ENCODE measurements around the gene PALM2AKAP2.

PALM2AKAP2 gene

DNA sequence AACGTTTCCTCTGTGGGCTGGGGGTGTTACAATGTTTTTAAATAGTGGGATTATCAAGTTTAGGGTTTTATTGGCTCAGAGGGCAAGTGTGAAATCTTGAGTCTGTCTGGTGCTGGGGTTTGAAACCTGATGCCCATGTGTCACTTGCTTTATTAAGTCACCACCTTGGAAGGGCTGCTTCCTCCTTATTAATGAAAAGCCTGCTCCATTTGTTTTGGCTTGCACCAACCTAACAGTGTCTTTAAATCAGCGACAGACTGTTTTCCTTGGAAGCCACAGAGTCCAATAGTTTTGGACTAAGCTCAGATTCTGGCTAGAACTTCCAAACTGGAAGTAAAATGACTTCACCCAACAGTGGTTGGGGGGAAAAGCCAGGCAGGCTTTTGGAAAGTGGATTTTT lies 10.7 kb upstream of the PALM2AKAP2 start:
- no peak overlapping the region for H3K4me3 ChIP-seq (ENCODE audit: low read depth in 1 of 5, low read length in 5 of 5)
- H3K27me3 ChIP-seq (ENCODE audit: control insufficient read depth in 5 of 5, insufficient read depth in 4 of 5, low read length in 5 of 5) = peaks cover 0 to 4% (median 0%) of the 10 kb centered on the region in 5 donors
- no peak overlapping the region for H3K9ac ChIP-seq (ENCODE audit: low read length in 5 of 5)
- no peaks in the 10 kb centered on the region for H3K36me3 ChIP-seq (ENCODE audit: control insufficient read depth in 5 of 5, insufficient read depth in 5 of 5, low read length in 5 of 5)
- no peak overlapping the region for H3K27ac ChIP-seq (ENCODE audit: low read depth, low read length)
- peaks cover 0 to 18% (median 10%) of the 10 kb centered on the region in 5 donors for H3K4me1 ChIP-seq (ENCODE audit: control insufficient read depth in 5 of 5, insufficient read depth in 5 of 5, low read length in 5 of 5)
- H3K9me3 ChIP-seq (ENCODE audit: control insufficient read depth in 5 of 5, low read length in 5 of 5) = no peaks in the 10 kb centered on the region

DNA sequence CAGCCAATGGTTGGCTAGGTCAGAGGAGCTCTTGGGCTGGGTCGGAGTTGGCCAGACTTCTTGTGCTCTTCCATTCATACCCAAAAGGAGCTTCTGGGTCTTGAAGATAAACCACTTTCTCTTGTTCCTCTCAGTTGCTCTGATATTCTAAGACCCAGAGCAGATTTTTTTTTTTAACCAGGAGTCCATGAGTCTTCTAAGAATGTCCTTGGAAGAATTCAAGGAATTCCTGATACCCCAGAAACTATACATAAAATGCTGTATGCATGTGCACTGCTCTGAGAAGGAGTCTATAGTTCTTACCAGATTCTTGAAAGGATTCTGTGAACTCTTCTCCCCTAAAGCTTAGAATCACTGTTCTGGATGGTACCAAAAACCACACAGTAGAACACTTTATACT lies 9.9 kb upstream of the PALM2AKAP2 start:
- H3K9me3 ChIP-seq (ENCODE audit: control insufficient read depth in 5 of 5, low read length in 5 of 5) = no peaks in the 10 kb centered on the region
- peaks cover 0 to 24% (median 12%) of the 10 kb centered on the region in 5 donors for H3K4me1 ChIP-seq (ENCODE audit: control insufficient read depth in 5 of 5, insufficient read depth in 5 of 5, low read length in 5 of 5)
- H3K27me3 ChIP-seq (ENCODE audit: control insufficient read depth in 5 of 5, insufficient read depth in 4 of 5, low read length in 5 of 5) = peaks cover 0 to 4% (median 0%) of the 10 kb centered on the region in 5 donors
- H3K36me3 ChIP-seq (ENCODE audit: control insufficient read depth in 5 of 5, insufficient read depth in 5 of 5, low read length in 5 of 5) = no peaks in the 10 kb centered on the region
- H3K9ac ChIP-seq (ENCODE audit: low read length in 5 of 5) = no peak overlapping the region
- H3K27ac ChIP-seq (ENCODE audit: low read depth, low read length) = no peak overlapping the region
- H3K4me3 ChIP-seq (ENCODE audit: low read depth in 1 of 5, low read length in 5 of 5) = no peak overlapping the region

DNA sequence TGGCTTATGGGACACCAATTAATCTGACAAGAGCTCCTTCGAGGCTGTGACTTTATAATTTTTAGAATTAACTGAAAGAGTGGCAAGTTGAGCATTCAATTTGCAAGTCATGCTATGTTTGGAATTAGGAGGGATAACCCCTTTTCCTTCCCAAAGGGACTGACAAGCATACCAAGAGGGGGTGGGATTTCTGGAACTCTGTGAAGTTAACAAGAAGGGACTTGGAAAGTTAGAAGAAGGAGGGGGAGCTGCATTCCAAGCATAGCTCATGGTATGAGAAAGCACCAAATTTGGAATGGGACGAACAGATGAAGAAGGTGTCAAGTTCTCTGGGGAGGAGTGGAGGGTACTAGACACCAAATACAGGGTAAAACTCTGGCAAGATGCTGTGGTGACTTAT lies 8.9 kb upstream of the PALM2AKAP2 start:
- H3K9me3 ChIP-seq (ENCODE audit: control insufficient read depth in 5 of 5, low read length in 5 of 5) = no peaks in the 10 kb centered on the region
- peaks cover 0 to 4% (median 0%) of the 10 kb centered on the region in 5 donors for H3K27me3 ChIP-seq (ENCODE audit: control insufficient read depth in 5 of 5, insufficient read depth in 4 of 5, low read length in 5 of 5)
- H3K9ac ChIP-seq (ENCODE audit: low read length in 5 of 5) = no peak overlapping the region
- H3K4me1 ChIP-seq (ENCODE audit: control insufficient read depth in 5 of 5, insufficient read depth in 5 of 5, low read length in 5 of 5) = peaks cover 0 to 32% (median 16%) of the 10 kb centered on the region in 5 donors
- H3K4me3 ChIP-seq (ENCODE audit: low read depth in 1 of 5, low read length in 5 of 5) = no peak overlapping the region
- no peak overlapping the region for H3K27ac ChIP-seq (ENCODE audit: low read depth, low read length)
- H3K36me3 ChIP-seq (ENCODE audit: control insufficient read depth in 5 of 5, insufficient read depth in 5 of 5, low read length in 5 of 5) = no peaks in the 10 kb centered on the region

DNA sequence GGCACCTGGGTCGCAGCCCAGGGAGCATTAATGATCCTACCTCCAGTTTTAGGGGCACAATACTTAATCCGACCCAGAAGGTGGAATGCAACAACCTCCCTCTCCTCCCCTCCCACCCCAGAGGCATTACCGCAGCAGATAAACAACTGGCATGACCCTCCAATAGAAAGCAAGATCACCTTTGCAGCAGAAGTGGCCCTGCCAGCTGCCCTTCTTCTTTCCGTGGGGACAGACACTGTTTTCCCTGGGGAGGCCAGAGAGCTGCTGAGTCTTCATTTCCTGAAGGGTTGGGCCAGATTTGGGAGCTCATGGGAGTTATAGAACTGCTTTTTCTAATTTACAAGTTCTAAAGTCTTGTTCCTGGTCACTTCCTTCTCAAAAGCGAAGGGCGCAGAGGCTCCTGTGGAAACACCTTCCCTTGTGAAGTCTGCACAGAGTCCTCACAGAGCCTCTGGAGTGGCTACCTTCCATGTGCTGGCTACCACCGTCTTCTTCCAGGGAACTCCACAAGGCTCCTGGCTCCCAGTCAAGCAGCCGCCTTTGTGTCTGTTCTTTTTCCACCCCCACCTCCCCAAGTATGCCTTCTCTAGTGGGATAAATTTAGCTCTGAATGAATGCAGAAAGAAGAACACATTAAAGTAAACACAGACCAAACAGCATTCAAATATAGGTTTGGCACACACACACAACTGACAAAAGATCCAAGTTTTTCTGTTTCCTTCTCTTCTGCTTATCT lies 8.0 kb upstream of the PALM2AKAP2 start:
- Histone ChIP-seq H3K36me3 (ENCODE audit: control insufficient read depth in 5 of 5, insufficient read depth in 5 of 5, low read length in 5 of 5) (no peaks in the 10 kb centered on the region), H3K9me3 (ENCODE audit: control insufficient read depth in 5 of 5, low read length in 5 of 5) (no peaks in the 10 kb centered on the region), H3K9ac (ENCODE audit: low read length in 5 of 5) (peak overlapping the region in 1 of 5 donors; percentile 35), H3K27ac (ENCODE audit: low read depth, low read length) (no peak overlapping the region), H3K4me1 (ENCODE audit: control insufficient read depth in 5 of 5, insufficient read depth in 5 of 5, low read length in 5 of 5) (peaks cover 0 to 36% (median 19%) of the 10 kb centered on the region in 5 donors), H3K4me3 (ENCODE audit: low read depth in 1 of 5, low read length in 5 of 5) (no peak overlapping the region), H3K27me3 (ENCODE audit: control insufficient read depth in 5 of 5, insufficient read depth in 4 of 5, low read length in 5 of 5) (peaks cover 0 to 4% (median 0%) of the 10 kb centered on the region in 5 donors)

DNA sequence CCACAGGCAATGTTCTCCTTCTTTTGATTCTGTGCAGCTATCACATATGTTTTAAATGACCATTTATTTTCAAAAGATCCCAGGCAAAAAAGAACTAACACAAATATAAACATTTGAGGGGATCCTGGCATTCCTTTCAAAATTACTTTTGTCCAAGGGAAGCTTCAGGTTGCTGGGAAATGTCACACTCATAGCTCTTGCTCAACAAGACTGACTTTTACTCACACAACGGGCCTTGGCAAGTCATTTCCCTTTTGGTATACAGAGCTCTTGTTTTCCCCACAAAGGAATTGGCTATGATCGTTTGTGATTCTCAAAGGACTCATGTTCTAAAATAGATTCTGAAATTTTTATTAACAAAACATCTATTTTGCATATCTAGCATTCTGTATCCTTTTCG lies 4.5 kb upstream of the PALM2AKAP2 start:
- H3K27me3 ChIP-seq (ENCODE audit: control insufficient read depth in 5 of 5, insufficient read depth in 4 of 5, low read length in 5 of 5) = peaks cover 0 to 5% (median 0%) of the 10 kb centered on the region in 5 donors
- H3K9ac ChIP-seq (ENCODE audit: low read length in 5 of 5) = peak overlapping the region in 1 of 5 donors; percentile 49
- peak overlapping the region; percentile 81 for H3K27ac ChIP-seq (ENCODE audit: low read depth, low read length)
- H3K36me3 ChIP-seq (ENCODE audit: control insufficient read depth in 5 of 5, insufficient read depth in 5 of 5, low read length in 5 of 5) = no peaks in the 10 kb centered on the region
- no peaks in the 10 kb centered on the region for H3K9me3 ChIP-seq (ENCODE audit: control insufficient read depth in 5 of 5, low read length in 5 of 5)
- no peak overlapping the region for H3K4me3 ChIP-seq (ENCODE audit: low read depth in 1 of 5, low read length in 5 of 5)
- peaks cover 0 to 45% (median 24%) of the 10 kb centered on the region in 5 donors for H3K4me1 ChIP-seq (ENCODE audit: control insufficient read depth in 5 of 5, insufficient read depth in 5 of 5, low read length in 5 of 5)

DNA sequence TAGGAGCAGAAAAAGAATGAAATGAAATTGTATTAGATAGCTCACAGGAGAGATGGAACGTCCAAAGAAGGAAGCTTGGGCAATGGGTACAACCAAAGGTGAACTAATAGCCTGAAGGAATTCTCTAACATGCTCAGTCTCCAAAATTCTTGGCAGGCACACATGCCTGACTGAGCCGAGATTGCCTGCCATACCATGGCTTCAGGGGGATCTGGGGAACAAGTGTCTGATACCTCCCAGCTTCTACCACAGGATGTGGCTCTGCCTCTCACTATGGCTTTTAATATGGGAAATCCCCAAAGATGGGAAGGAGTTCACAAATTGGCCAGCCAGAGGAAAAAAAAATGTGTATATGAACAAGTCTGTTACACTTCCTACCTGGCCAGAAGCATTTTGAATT lies 3.6 kb upstream of the PALM2AKAP2 start:
- H3K9me3 ChIP-seq (ENCODE audit: control insufficient read depth in 5 of 5, low read length in 5 of 5) = no peaks in the 10 kb centered on the region
- H3K9ac ChIP-seq (ENCODE audit: low read length in 5 of 5) = peak overlapping the region in 1 of 5 donors; percentile 21
- no peak overlapping the region for H3K4me3 ChIP-seq (ENCODE audit: low read depth in 1 of 5, low read length in 5 of 5)
- no peaks in the 10 kb centered on the region for H3K36me3 ChIP-seq (ENCODE audit: control insufficient read depth in 5 of 5, insufficient read depth in 5 of 5, low read length in 5 of 5)
- H3K27me3 ChIP-seq (ENCODE audit: control insufficient read depth in 5 of 5, insufficient read depth in 4 of 5, low read length in 5 of 5) = peaks cover 0 to 7% (median 0%) of the 10 kb centered on the region in 5 donors
- H3K4me1 ChIP-seq (ENCODE audit: control insufficient read depth in 5 of 5, insufficient read depth in 5 of 5, low read length in 5 of 5) = peaks cover 0 to 42% (median 25%) of the 10 kb centered on the region in 5 donors
- H3K27ac ChIP-seq (ENCODE audit: low read depth, low read length) = peak overlapping the region; percentile 39

DNA sequence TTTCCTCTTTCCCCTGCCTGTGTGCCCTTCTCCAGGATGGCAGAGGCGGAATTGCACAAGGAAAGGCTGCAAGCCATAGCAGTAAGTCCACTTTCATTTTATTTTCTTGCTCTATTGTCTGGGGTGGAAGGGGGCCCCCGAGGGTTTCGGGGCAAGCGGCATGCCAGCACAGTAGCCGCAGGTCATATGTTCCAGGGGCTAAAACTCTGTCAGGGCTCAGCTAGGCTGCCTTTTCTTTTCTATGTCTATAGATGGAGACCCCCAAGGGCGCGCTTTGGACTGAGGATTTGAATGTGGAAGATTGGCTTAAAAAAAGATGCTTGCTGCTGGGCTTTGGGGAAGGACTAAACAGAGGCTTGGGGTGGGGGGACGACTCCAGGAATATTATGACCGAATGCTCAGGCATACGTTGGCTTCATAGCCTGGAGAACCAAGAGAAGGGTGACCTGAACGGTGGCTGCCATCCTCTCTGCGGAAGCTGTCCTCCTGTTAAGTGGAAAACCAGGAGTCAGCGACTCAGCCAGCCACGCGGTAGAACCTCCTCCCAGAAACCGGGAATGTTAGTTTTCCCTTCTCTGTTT lies 545 bp downstream of the PALM2AKAP2 start:
- peak overlapping the region; percentile 97 for H3K27ac ChIP-seq (ENCODE audit: low read depth, low read length)
- peaks cover 6 to 58% (median 36%) of the 10 kb centered on the region in 5 donors for H3K4me1 ChIP-seq (ENCODE audit: control insufficient read depth in 5 of 5, insufficient read depth in 5 of 5, low read length in 5 of 5)

DNA sequence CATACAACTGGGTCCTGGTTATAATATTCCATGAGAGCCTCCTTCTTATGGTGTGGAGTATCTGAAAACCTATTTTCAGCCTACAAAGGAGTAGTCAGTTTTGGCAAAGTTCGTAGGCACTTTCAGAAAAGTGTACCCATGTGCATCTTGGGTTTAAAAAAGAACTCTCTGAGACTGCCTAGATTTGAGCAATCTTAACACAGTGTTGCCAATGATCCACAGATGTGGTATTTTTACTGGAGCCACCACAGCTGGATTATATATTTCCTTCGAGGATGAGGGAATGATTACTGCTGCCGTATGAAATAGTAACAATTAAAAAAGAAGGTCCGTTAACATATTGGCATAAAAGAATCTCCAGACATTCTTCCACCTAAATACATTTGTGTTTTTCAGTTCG lies 1.1 kb downstream of the PALM2AKAP2 start:
- H3K9me3 ChIP-seq (ENCODE audit: control insufficient read depth in 5 of 5, low read length in 5 of 5) = no peaks in the 10 kb centered on the region
- peaks cover 10 to 59% (median 41%) of the 10 kb centered on the region in 5 donors for H3K4me1 ChIP-seq (ENCODE audit: control insufficient read depth in 5 of 5, insufficient read depth in 5 of 5, low read length in 5 of 5)
- H3K9ac ChIP-seq (ENCODE audit: low read length in 5 of 5) = peak overlapping the region; percentile 70 to 94 (median 84)
- H3K36me3 ChIP-seq (ENCODE audit: control insufficient read depth in 5 of 5, insufficient read depth in 5 of 5, low read length in 5 of 5) = no peaks in the 10 kb centered on the region
- peak overlapping the region; percentile 65 to 95 (median 83) for H3K4me3 ChIP-seq (ENCODE audit: low read depth in 1 of 5, low read length in 5 of 5)
- H3K27me3 ChIP-seq (ENCODE audit: control insufficient read depth in 5 of 5, insufficient read depth in 4 of 5, low read length in 5 of 5) = peaks cover 0 to 7% (median 0%) of the 10 kb centered on the region in 5 donors
- peak overlapping the region; percentile 97 for H3K27ac ChIP-seq (ENCODE audit: low read depth, low read length)

More for the DNA sequence above, 545 bp downstream of the PALM2AKAP2 start:
- no peaks in the 10 kb centered on the region for H3K9me3 ChIP-seq (ENCODE audit: control insufficient read depth in 5 of 5, low read length in 5 of 5)
- H3K36me3 ChIP-seq (ENCODE audit: control insufficient read depth in 5 of 5, insufficient read depth in 5 of 5, low read length in 5 of 5) = no peaks in the 10 kb centered on the region
- peak overlapping the region; percentile 65 to 95 (median 83) for H3K4me3 ChIP-seq (ENCODE audit: low read depth in 1 of 5, low read length in 5 of 5)
- H3K27me3 ChIP-seq (ENCODE audit: control insufficient read depth in 5 of 5, insufficient read depth in 4 of 5, low read length in 5 of 5) = peaks cover 0 to 7% (median 0%) of the 10 kb centered on the region in 5 donors
- peak overlapping the region; percentile 70 to 94 (median 84) for H3K9ac ChIP-seq (ENCODE audit: low read length in 5 of 5)

DNA sequence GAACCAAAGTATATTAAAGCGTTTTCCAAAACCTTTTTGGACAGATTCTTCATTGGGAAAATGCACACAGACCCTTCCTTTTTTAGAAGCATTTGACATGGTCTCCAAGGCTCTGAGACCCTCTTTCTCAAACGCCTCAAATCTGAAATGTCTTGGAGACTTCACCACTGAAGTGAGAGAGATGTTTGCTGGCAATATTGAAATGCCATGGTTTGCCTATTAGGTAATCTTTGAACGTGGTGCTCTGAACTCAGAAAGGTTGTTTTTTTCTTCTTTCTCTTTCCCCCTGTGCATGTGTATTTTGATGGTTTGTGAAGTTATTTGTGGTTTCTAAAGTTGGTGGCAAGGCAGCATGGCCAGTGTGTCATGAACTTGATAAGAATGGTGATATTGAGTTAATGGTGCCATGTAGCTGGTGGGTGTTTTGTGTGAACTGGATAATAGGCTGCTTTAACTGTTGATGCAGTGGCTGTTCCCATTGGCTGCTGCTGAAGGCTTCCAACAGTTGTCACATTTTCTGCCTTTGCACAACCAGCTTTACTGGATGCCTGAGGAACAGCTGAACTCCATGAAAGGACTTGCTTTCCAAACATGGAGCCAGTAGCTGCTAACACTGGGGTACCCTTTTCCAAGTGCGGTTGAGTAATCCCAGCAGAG lies 1.7 kb downstream of the PALM2AKAP2 start:
- Histone ChIP-seq H3K4me3 (ENCODE audit: low read depth in 1 of 5, low read length in 5 of 5) (peak overlapping the region; percentile 65 to 95 (median 83)), H3K4me1 (ENCODE audit: control insufficient read depth in 5 of 5, insufficient read depth in 5 of 5, low read length in 5 of 5) (peaks cover 13 to 61% (median 46%) of the 10 kb centered on the region in 5 donors), H3K9me3 (ENCODE audit: control insufficient read depth in 5 of 5, low read length in 5 of 5) (no peaks in the 10 kb centered on the region), H3K36me3 (ENCODE audit: control insufficient read depth in 5 of 5, insufficient read depth in 5 of 5, low read length in 5 of 5) (no peaks in the 10 kb centered on the region), H3K9ac (ENCODE audit: low read length in 5 of 5) (peak overlapping the region in 3 of 5 donors; percentile 84 to 94 (median 89)), H3K27me3 (ENCODE audit: control insufficient read depth in 5 of 5, insufficient read depth in 4 of 5, low read length in 5 of 5) (peaks cover 0 to 7% (median 0%) of the 10 kb centered on the region in 5 donors), H3K27ac (ENCODE audit: low read depth, low read length) (peak overlapping the region; percentile 97)

All from subcutaneous abdominal adipose tissue (tissue), 5 donors.